Measurements from ENCODE around the gene FKBP2.
"Not testable (repeated sequence)": the region's sequence is repeated elsewhere in the genome, so short reads cannot be mapped to it uniquely, and the experiment has no call there.

FKBP2 gene

GRCh38 chr11:64234647-64235379 is 6.1 kb upstream of the FKBP2 start:
- peak; percentile 59 for DNase-seq

GRCh38 chr11:64235437-64236161 is 5.3 kb upstream of the FKBP2 start:
- no peak for DNase-seq

- DNase-seq, result no peak
Measured at GRCh38 chr11:64237484-64237951, 3.4 kb upstream of the FKBP2 start.

GRCh38 chr11:64238076-64238475 is 2.8 kb upstream of the FKBP2 start:
- no peak for DNase-seq

- DNase-seq, result no peak
Measured at GRCh38 chr11:64238999-64239398, 1.9 kb upstream of the FKBP2 start.

GRCh38 chr11:64239662-64240434 is 1.0 kb upstream of the FKBP2 start:
- DNase-seq, result peak; percentile 25

GRCh38 chr11:64241241-64241490 is 271 bp downstream of the FKBP2 start:
- DNase-seq, result peak; percentile 100

GRCh38 chr11:64241491-64242374 is 838 bp downstream of the FKBP2 start:
- DNase-seq, result peak; percentile 43

GRCh38 chr11:64243236-64243854 is 2.5 kb downstream of the FKBP2 start:
- no peak for DNase-seq

- no peak for DNase-seq
Measured at GRCh38 chr11:64244107-64244506, 3.2 kb downstream of the FKBP2 start.

- DNase-seq, result no peak
Measured at GRCh38 chr11:64244966-64245365, 4.1 kb downstream of the FKBP2 start.

GRCh38 chr11:64245401-64245796 is 4.5 kb downstream of the FKBP2 start:
- peak; percentile 27 for DNase-seq

GRCh38 chr11:64245797-64246620 is 5.1 kb downstream of the FKBP2 start:
- peak; percentile 88 for DNase-seq

GRCh38 chr11:64246621-64246870 is 5.7 kb downstream of the FKBP2 start:
- DNase-seq, result not testable (repeated sequence)

- peak; percentile 88 for DNase-seq
Measured at GRCh38 chr11:64246871-64247728, 6.2 kb downstream of the FKBP2 start, which contains the start of gene PPP1R14B. TSS of gene PPP1R14B (minus strand) at chr11:64246943. CDS start at chr11:64246673, 270 bp downstream.

GRCh38 chr11:64247729-64248531 is 7.0 kb downstream of the FKBP2 start:
- no peak for DNase-seq

- no peak for DNase-seq
Measured at GRCh38 chr11:64248578-64248977, 7.7 kb downstream of the FKBP2 start.

- no peak for DNase-seq
Measured at GRCh38 chr11:64249038-64249437, 8.1 kb downstream of the FKBP2 start.

- DNase-seq, result no peak
Measured at GRCh38 chr11:64249563-64250414, 8.9 kb downstream of the FKBP2 start.

All from activated CD4-positive, alpha-beta T cell treated with anti-CD3 and anti-CD28 coated beads for 48 hours (primary cell).